Measurements from ENCODE around the gene NFATC1.

GRCh38 chr18:79544386-79544963 lies 148.7 kb downstream of the NFATC1 start:
- TF ChIP-seq EZH2phosphoT487 (IDR thresholded peaks at IDR 0.05; ENCODE audit: borderline replicate concordance, low read length) (no peak), CTCF (IDR thresholded peaks at IDR 0.05; ENCODE audit: low read depth, low read length, poor library complexity, severe bottlenecking) (no peak)
